ENCODE data around the gene MAPK7.

- TF ChIP-seq CTCF (IDR thresholded peaks at IDR 0.05; ENCODE audit: control extremely low read depth in 1 of 3, insufficient read depth in 1 of 3, low read depth in 1 of 3, low read length in 3 of 3) = no peak
- TF ChIP-seq EP300 (IDR thresholded peaks at IDR 0.05; ENCODE audit: borderline replicate concordance in 1 of 2, low read depth in 2 of 2, low read length in 2 of 2) = no peak
- no peak for TF ChIP-seq RAD21 (IDR thresholded peaks at IDR 0.05 in 1 of 2, conservative IDR thresholded peaks at IDR 0.05 in 1 of 2; ENCODE audit: low read depth in 2 of 2, low read length in 2 of 2)
- no peak for TF ChIP-seq TAF1 (IDR thresholded peaks at IDR 0.05; ENCODE audit: low read depth, low read length)
- TF ChIP-seq GTF2F1 (IDR thresholded peaks at IDR 0.05; ENCODE audit: borderline replicate concordance, low read depth, low read length) = no peak
- TF ChIP-seq YY1 (IDR thresholded peaks at IDR 0.05; ENCODE audit: low read depth, low read length) = no peak
- TF ChIP-seq HDAC6 (IDR thresholded peaks at IDR 0.05; ENCODE audit: low read depth, low read length) = no peak
- no peak for TF ChIP-seq USF2 (IDR thresholded peaks at IDR 0.05; ENCODE audit: low read length)
- no peak for TF ChIP-seq POLR2A (IDR thresholded peaks at IDR 0.05; ENCODE audit: control extremely low read depth in 1 of 2, low read depth in 2 of 2, low read length in 2 of 2)
- TF ChIP-seq EZH2 (IDR thresholded peaks at IDR 0.05; ENCODE audit: low read depth, low read length, severe bottlenecking) = no peak
- TF ChIP-seq KDM4A (IDR thresholded peaks at IDR 0.05; ENCODE audit: low read depth, low read length, severe bottlenecking) = no peak
- TF ChIP-seq TBP (IDR thresholded peaks at IDR 0.05; ENCODE audit: low read depth, low read length) = no peak
- no peak for TF ChIP-seq POU5F1 (IDR thresholded peaks at IDR 0.05; ENCODE audit: low read depth, low read length)
- TF ChIP-seq TAF7 (optimal IDR thresholded peaks at IDR 0.05; ENCODE audit: borderline replicate concordance, low read depth, low read length) = no peak
Observed at GRCh38 chr17:19399750-19400450, 21.6 kb downstream of the MAPK7 start.

Measured in H1 (cell line).